HCT116 (cell line): ENCODE results near the gene BCL2L13. TPM values are rescaled to one million over a fixed set of nuclear protein-coding genes. Genes with fewer than 3 reads are reported as not detected.

Experiments used
- ATAC-seq: fragments of 200-7000 bp; cut with Tn5 transposase; 2 replicates; pipeline ENCODE4 v1.9.1; 2020; ENCODE audit warnings: mild to moderate bottlenecking, moderate library complexity
- BruUV-seq: library from RNA; stranded (reverse); fragments of 400-500 nt; replicated peaks from 2 replicates; lab custom pipeline; 2021; lab: Mats Ljungman, UMichigan
- CTCF ChIA-PET: fragments of 300-600 bp; sonication (Branson Sonifier 250); formaldehyde crosslinking; loops from one replicate; lab custom pipeline; 2021; ENCODE audit warnings: antibody characterized with exemption; lab: Charles Lee
- POLR2A ChIA-PET: fragments of 300-600, 350-600 bp; sonication (Branson Sonifier 250); formaldehyde crosslinking; loops from one replicate; lab custom pipeline; 2021; ENCODE audit warnings: antibody characterized with exemption; lab: Charles Lee
- RAD21 ChIA-PET, 2 experiments: fragments of 300-600 bp; sonication (Branson Sonifier 250); formaldehyde crosslinking; loops; one replicate each; lab custom pipeline; 2023; ENCODE audit warnings: low total read pairs in 2 of 2; ENCODE audit not compliant: uncharacterized antibody in 2 of 2, unreplicated experiment in 2 of 2, low non-redundant PET in 1 of 2; lab: Charles Lee
- DNase-seq: peaks from one replicate; pipeline ENCODE4 v3.0.0-alpha.2; 2010; ENCODE audit warnings: low read depth, low spot score
- H2AFZ ChIP-seq: fragments of 200-600 bp; shearing (Covaris generic), sonication (generic); 2 replicates; pipeline ENCODE4 v1.6.1; 2017; ENCODE audit warnings: low read depth, mixed run types, mixed read lengths, antibody characterized with exemption, low read length; ENCODE audit not compliant: poor library complexity, severe bottlenecking
- H3K27ac ChIP-seq: 2 replicates; pipeline ENCODE4 v1.5.1; 2012; ENCODE audit warnings: low read depth, low read length
- H3K27me3 ChIP-seq: fragments of 200-600 bp; sonication (generic); 2 replicates; pipeline ENCODE4 v1.6.1; 2016; ENCODE audit warnings: mixed run types, low read length, mixed read lengths; ENCODE audit not compliant: insufficient read depth
- H3K36me3 ChIP-seq, 2 experiments: fragments of 200-500 bp in 1 of 2; fragments of 200-600 bp in 1 of 2; sonication (Bioruptor generic) in 1 of 2; sonication (generic) in 1 of 2; 2 replicates each; pipeline versions ENCODE4 v1.5.1 to v1.6.1; 2014 to 2016; ENCODE audit warnings: low read length in 2 of 2, inconsistent platforms in 1 of 2, mixed read lengths in 1 of 2, mixed run types in 1 of 2; ENCODE audit not compliant: insufficient read depth in 2 of 2, control insufficient read depth in 1 of 2
- H3K4me1 ChIP-seq, 2 experiments: fragments of 200-600 bp in 1 of 2; sonication (generic) in 1 of 2; 2 replicates each; pipeline versions ENCODE4 v1.5.1 to v1.6.1; 2012 to 2017; ENCODE audit warnings: low read length in 2 of 2, inconsistent platforms in 1 of 2, mild to moderate bottlenecking in 1 of 2, mixed read lengths in 1 of 2, mixed run types in 1 of 2, moderate library complexity in 1 of 2; ENCODE audit not compliant: insufficient read depth in 2 of 2, control insufficient read depth in 1 of 2
- H3K4me2 ChIP-seq: fragments of 200-600 bp; sonication (generic); 2 replicates; pipeline ENCODE4 v1.6.1; 2017; ENCODE audit warnings: mixed run types, low read length, mixed read lengths
- H3K4me3 ChIP-seq, 2 experiments: fragments of 200-600 bp in 1 of 2; sonication (generic) in 1 of 2; replicated peaks in 1 of 2; 2 replicates each; pipeline ENCODE4 v1.5.1; 2011 to 2016; ENCODE audit warnings: low read length in 2 of 2, control low read depth in 1 of 2, low read depth in 1 of 2, mild to moderate bottlenecking in 1 of 2, mixed read lengths in 1 of 2, mixed run types in 1 of 2
- H3K79me2 ChIP-seq: fragments of 200-600 bp; sonication (generic); 2 replicates; pipeline ENCODE4 v1.6.1; 2017; ENCODE audit warnings: mild to moderate bottlenecking, mixed run types, low read length, moderate library complexity, mixed read lengths; ENCODE audit not compliant: insufficient read depth
- H3K9ac ChIP-seq: fragments of 200-600 bp; sonication (generic); 2 replicates; pipeline ENCODE4 v1.6.1; 2016; ENCODE audit warnings: low read length, mixed read lengths
- H3K9me2 ChIP-seq: fragments of 200-600 bp; sonication (generic), shearing (Covaris generic); 2 replicates; pipeline ENCODE4 v1.6.1; 2017; ENCODE audit warnings: mixed run types, mild to moderate bottlenecking, moderate library complexity; ENCODE audit not compliant: insufficient read depth
- H3K9me3 ChIP-seq, 2 experiments: fragments of 200-500 bp in 1 of 2; fragments of 200-600 bp in 1 of 2; sonication (Bioruptor generic) in 1 of 2; sonication (generic) in 1 of 2; 2 replicates each; pipeline ENCODE4 v1.6.1; 2014 to 2017; ENCODE audit warnings: low read length in 2 of 2, mixed read lengths in 2 of 2, inconsistent platforms in 1 of 2, low read depth in 1 of 2, mild to moderate bottlenecking in 1 of 2, mixed run types in 1 of 2, moderate library complexity in 1 of 2; ENCODE audit not compliant: control insufficient read depth in 1 of 2, insufficient read depth in 1 of 2
- H4K20me1 ChIP-seq: fragments of 200-600 bp; sonication (generic), shearing (Covaris generic); 2 replicates; pipeline ENCODE4 v1.6.1; 2017; ENCODE audit warnings: mixed run types, mild to moderate bottlenecking, moderate library complexity; ENCODE audit not compliant: insufficient read depth
- EZH2 ChIP-seq: fragments of 200-600 bp; sonication (generic); IDR thresholded peaks from 2 replicates; pipeline ENCODE4 v1.6.1; 2017; ENCODE audit warnings: antibody characterized with exemption, mixed run types
- FOSL1 ChIP-seq: IDR thresholded peaks from 2 replicates; pipeline ENCODE4 v1.6.1; 2012; ENCODE audit warnings: low read depth
- JUND ChIP-seq: IDR thresholded peaks from 2 replicates; pipeline ENCODE4 v1.6.1; 2012
- SP1 ChIP-seq: IDR thresholded peaks from 2 replicates; pipeline ENCODE4 v1.6.1; 2012; ENCODE audit warnings: low read depth
- ZBTB33 ChIP-seq: IDR thresholded peaks from 2 replicates; pipeline ENCODE4 v1.6.1; 2011; ENCODE audit warnings: mild to moderate bottlenecking, low read length, moderate library complexity; ENCODE audit not compliant: insufficient replicate concordance; ENCODE audit errors: extremely low read depth
- ZFX ChIP-seq: fragments of 450-650 bp; IDR thresholded peaks from 2 replicates; pipeline ENCODE4 v1.6.1; 2017
- intact Hi-C: fragments of 100-400 bp; cut with micrococcal nuclease; formaldehyde crosslinking; loops from 2 replicates; pipeline ENCODE4 v1.10.0; 2022
- total RNA-seq: library from RNA; stranded (reverse); gene quantifications from one replicate; pipeline ENCODE4 v1.2.1, GENCODE V29; 2021; ENCODE audit not compliant: unreplicated experiment
- TF ChIP-seq, protein P1 (sequence below): IDR thresholded peaks from 2 replicates; pipeline ENCODE4 v1.6.1; 2012

The BCL2L13 gene
- total RNA-seq, 1 experiment from 2014 or later: 38.6 TPM

- TF ChIP-seq, protein P1, sequence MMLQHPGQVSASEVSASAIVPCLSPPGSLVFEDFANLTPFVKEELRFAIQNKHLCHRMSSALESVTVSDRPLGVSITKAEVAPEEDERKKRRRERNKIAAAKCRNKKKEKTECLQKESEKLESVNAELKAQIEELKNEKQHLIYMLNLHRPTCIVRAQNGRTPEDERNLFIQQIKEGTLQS: no peak
Measured at GRCh38 chr22:17724241-17724640, 85.7 kb downstream of the BCL2L13 start (continued).

- no peak for ATAC-seq
- CTCF ChIA-PET: no interaction called here
- POLR2A ChIA-PET: no interaction called here
Measured at GRCh38 chr22:17724678-17725499, 86.3 kb downstream of the BCL2L13 start.

More at GRCh38 chr22:17724678-17725499, 86.3 kb downstream of the BCL2L13 start:
- Histone ChIP-seq H3K4me2 (no peak overlapping the region), H3K9me3 (no peaks in the 10 kb centered on the region), H4K20me1 (no peaks in the 10 kb centered on the region), H2AFZ (no peak overlapping the region), H3K27me3 (no peaks in the 10 kb centered on the region), H3K9me2 (no peaks in the 10 kb centered on the region), H3K27ac (no peak overlapping the region), H3K36me3 (peaks cover 4 to 8% of the 10 kb centered on the region in 2 experiments; a peak in 3 of 4 replicates), H3K79me2 (no peaks in the 10 kb centered on the region), H3K4me3 (no peak overlapping the region), H3K9ac (no peak overlapping the region)
- intact Hi-C loops: no loop called here
- no peak for DNase-seq
- RAD21 ChIA-PET: no interaction called here
- no TSS peak for BruUV-seq
- TF ChIP-seq SP1: no peak
- TF ChIP-seq EZH2: no peak
- TF ChIP-seq JUND: no peak
- TF ChIP-seq ZBTB33: no peak
- no peak for TF ChIP-seq ZFX
- TF ChIP-seq FOSL1: no peak
- TF ChIP-seq, all 23 proteins: peak for 0
- no peaks in the 10 kb centered on the region for H3K4me1 ChIP-seq
